GM20000 (cell line): ENCODE results near the gene PPIL1.

Experiments
- DNase-seq: peaks from one replicate; pipeline ENCODE4 v3.0.0; 2012; ENCODE audit warnings: low spot score
- CTCF ChIP-seq: IDR thresholded peaks from 2 replicates; pipeline ENCODE4 v1.5.1; 2012; ENCODE audit warnings: mild to moderate bottlenecking, control low read depth; ENCODE audit errors: extremely low read depth, missing control alignments

PPIL1 gene

GRCh38 chr6:36873115-36873514, 1.5 kb downstream of the PPIL1 start:
- DNase-seq, result no peak
- no peak for TF ChIP-seq CTCF

GRCh38 chr6:36871686-36872085, 2.9 kb downstream of the PPIL1 start:
- no peak for DNase-seq
- TF ChIP-seq CTCF, result no peak

GRCh38 chr6:36867471-36868224, 7.0 kb downstream of the PPIL1 start:
- no peak for DNase-seq
- TF ChIP-seq CTCF, result no peak

- no peak for DNase-seq
- no peak for TF ChIP-seq CTCF
These were observed 8.8 kb downstream of the PPIL1 start for GRCh38 chr6:36865835-36866234.

- TF ChIP-seq CTCF, result no peak
- DNase-seq, result no peak
These were observed 10.7 kb downstream of the PPIL1 start for GRCh38 chr6:36863670-36864540.

GRCh38 chr6:36862848-36863382, 11.7 kb downstream of the PPIL1 start:
- DNase-seq, result no peak
- TF ChIP-seq CTCF, result no peak
